Thyroid gland (tissue), 4 donors: ENCODE data around the gene FRMD4B. TPM values are rescaled to one million over a fixed set of nuclear protein-coding genes. Genes with fewer than 3 reads are reported as not detected.
A peak's percentile ranks its signal among the peaks of the same experiment; 100 is the strongest.
"Not testable (repeated sequence)": the region's sequence is repeated elsewhere in the genome, so short reads cannot be mapped to it uniquely, and the experiment has no call there.

Source experiments
- DNase-seq, 2 donors: peaks; one replicate each; pipeline ENCODE4 v3.0.0-alpha.2; 2019
- H3K27ac ChIP-seq, 3 donors: fragments of 200-600 bp; sonication (generic); 1 replicate in 2 of 3; 2 replicates in 1 of 3; pipeline ENCODE4 v1.5.1; 2016 to 2019; ENCODE audit warnings: mild to moderate bottlenecking in 1 of 3, moderate library complexity in 1 of 3
- H3K27me3 ChIP-seq: fragments of 200-600 bp; sonication (generic); one replicate; pipeline ENCODE4 v1.5.1; 2019
- H3K36me3 ChIP-seq, 2 donors: fragments of 200-600 bp; sonication (generic); one replicate each; pipeline ENCODE4 v1.5.1; 2016 to 2019
- H3K4me1 ChIP-seq, 2 donors: fragments of 200-600 bp; sonication (generic); one replicate each; pipeline ENCODE4 v1.5.1; 2017 to 2019
- H3K4me3 ChIP-seq, 3 donors: fragments of 200-600 bp; sonication (generic); replicated peaks in 1 of 3; 1 replicate in 2 of 3; 2 replicates in 1 of 3; pipeline ENCODE4 v1.5.1; 2016; ENCODE audit warnings: mild to moderate bottlenecking in 1 of 3
- H3K9me3 ChIP-seq: fragments of 200-600 bp; sonication (generic); one replicate; pipeline ENCODE4 v1.5.1; 2017
- CTCF ChIP-seq, 6 experiments: fragments of 200-600 bp in 3 of 6; fragments of 450-650 bp in 3 of 6; sonication (generic) in 3 of 6; IDR thresholded peaks; one replicate each; pipeline ENCODE4 v1.5.1; 2016 to 2019; ENCODE audit warnings: antibody characterized with exemption in 6 of 6, mild to moderate bottlenecking in 2 of 6, inconsistent platforms in 1 of 6, moderate library complexity in 1 of 6
- POLR2A ChIP-seq, 2 donors: fragments of 450-650 bp; IDR thresholded peaks; one replicate each; pipeline ENCODE4 v1.6.1; 2017; ENCODE audit warnings: antibody characterized with exemption in 2 of 2, mild to moderate bottlenecking in 2 of 2, moderate library complexity in 1 of 2
- WGBS, 2 donors: methylation state at CpG; one replicate each; pipeline ENCODE4 v1.1.5; 2017; 5-methylcytosine and 5-hydroxymethylcytosine counted together
- intact Hi-C: fragments of 100-400 bp; cut with DNase I; formaldehyde crosslinking; loops from one replicate; pipeline ENCODE4 v1.15.1; 2023
- total RNA-seq, 4 donors: library from RNA; depleted of rRNA; stranded (reverse); fragments of >200 nt; gene quantifications; one replicate each; pipeline ENCODE4 v1.2.3, GENCODE V29; 2016

Gene FRMD4B
- total RNA-seq, 4 donors from 2014 or later: 109 to 224 (median 161) TPM

- TF ChIP-seq POLR2A (IDR thresholded peaks at IDR 0.05) (no peak), CTCF (IDR thresholded peaks at IDR 0.05) (no peak)
- Histone ChIP-seq H3K4me1 (no peaks in the 10 kb centered on the region), H3K27ac (no peak overlapping the region), H3K9me3 (no peaks in the 10 kb centered on the region), H3K4me3 (no peak overlapping the region), H3K27me3 (no peaks in the 10 kb centered on the region), H3K36me3 (no peaks in the 10 kb centered on the region)
- WGBS, 2 donors: 75 to 87% methylated on average over 3 of the region's 3 CpGs
- intact Hi-C loops: no loop called here
- DNase-seq: no peak
Measured at GRCh38 chr3:69282181-69282580, 103.7 kb downstream of the FRMD4B start.

GRCh38 chr3:69277403-69277802 is 108.5 kb downstream of the FRMD4B start:
- H3K4me1 ChIP-seq: peaks cover 7 to 11% of the 10 kb centered on the region in 2 donors
- 92 to 95% methylated on average over 8 of the region's 8 CpGs for WGBS, 2 donors
- DNase-seq, H3K27me3 ChIP-seq, H3K4me3 ChIP-seq, H3K9me3 ChIP-seq, H3K27ac ChIP-seq, intact Hi-C loops, H3K36me3 ChIP-seq: not testable (repeated sequence)

DNA sequence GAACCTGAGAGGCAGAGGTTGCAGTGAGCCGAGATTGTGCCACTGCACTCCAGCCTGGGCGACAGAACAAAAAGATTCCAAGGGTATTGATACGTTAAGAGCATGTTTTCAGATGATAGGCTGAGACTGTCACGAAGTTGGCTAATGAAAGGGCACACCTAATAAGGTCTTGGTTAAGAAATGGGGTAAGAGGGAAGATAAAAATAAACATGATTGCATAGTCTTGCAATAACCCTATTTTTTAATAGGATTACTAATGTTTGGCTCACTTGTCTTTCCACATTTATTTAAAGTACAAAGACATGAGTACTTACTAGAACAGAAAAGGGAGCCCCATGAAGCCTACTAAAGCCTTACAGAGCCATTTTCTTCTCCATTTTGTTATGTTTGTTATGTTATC is 109.0 kb downstream of the FRMD4B start:
- H3K36me3 ChIP-seq: no peaks in the 10 kb centered on the region
- H3K9me3 ChIP-seq: no peaks in the 10 kb centered on the region
- H3K27ac ChIP-seq: peak overlapping the region in 1 of 3 donors; percentile 14
- DNase-seq: no peak
- intact Hi-C loops: no loop called here
- TF ChIP-seq CTCF (IDR thresholded peaks at IDR 0.05) (no peak), POLR2A (IDR thresholded peaks at IDR 0.05) (no peak)
- H3K27me3 ChIP-seq: no peaks in the 10 kb centered on the region
- H3K4me1 ChIP-seq: peaks cover 7 to 11% of the 10 kb centered on the region in 2 donors
- H3K4me3 ChIP-seq: no peak overlapping the region
- 94% methylated on average over 4 of the region's 4 CpGs for WGBS, 2 donors

GRCh38 chr3:69276191-69276590 is 109.7 kb downstream of the FRMD4B start:
- H3K27ac ChIP-seq: peak overlapping the region in 2 of 3 donors; percentile 14 to 28
- DNase-seq: peak; percentile 73 to 81
- 60 to 73% methylated on average over 5 of the region's 5 CpGs for WGBS, 2 donors
- intact Hi-C loops, H3K9me3 ChIP-seq, H3K4me3 ChIP-seq, H3K36me3 ChIP-seq, H3K27me3 ChIP-seq: not testable (repeated sequence)
- H3K4me1 ChIP-seq: peaks cover 7 to 11% of the 10 kb centered on the region in 2 donors

GRCh38 chr3:69273896-69274295 is 112.0 kb downstream of the FRMD4B start:
- peaks cover 7 to 11% of the 10 kb centered on the region in 2 donors for H3K4me1 ChIP-seq
- no peak overlapping the region for H3K4me3 ChIP-seq
- peak overlapping the region in 1 of 3 donors; percentile 30 for H3K27ac ChIP-seq
- 93 to 97% methylated on average over 1 of the region's 1 CpG for WGBS, 2 donors
- TF ChIP-seq CTCF (IDR thresholded peaks at IDR 0.05): no peak
- TF ChIP-seq POLR2A (IDR thresholded peaks at IDR 0.05): no peak
- no peaks in the 10 kb centered on the region for H3K27me3 ChIP-seq
- intact Hi-C loops: no loop called here
- peaks cover 0 to 6% of the 10 kb centered on the region in 2 donors for H3K36me3 ChIP-seq
- no peaks in the 10 kb centered on the region for H3K9me3 ChIP-seq
- DNase-seq: no peak

DNA sequence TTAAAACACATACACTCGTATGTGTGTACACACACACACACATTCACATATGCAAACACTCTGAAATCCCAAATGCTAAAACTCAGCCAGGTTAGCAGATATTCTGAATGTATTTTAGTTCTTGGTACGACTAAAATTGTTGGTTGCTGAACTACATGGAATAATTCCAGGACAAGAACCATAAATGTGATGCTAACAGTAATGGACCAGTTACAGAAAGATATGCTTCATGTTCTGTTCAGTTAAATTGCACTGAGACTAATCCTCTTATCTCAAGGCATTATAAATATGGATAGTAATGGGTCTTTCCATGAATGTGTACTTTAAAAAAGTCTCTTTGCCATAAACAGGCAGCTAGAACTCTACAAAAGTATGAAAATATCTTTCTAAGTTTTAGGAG is 113.3 kb downstream of the FRMD4B start:
- TF ChIP-seq POLR2A (IDR thresholded peaks at IDR 0.05): no peak
- no peak for TF ChIP-seq CTCF (IDR thresholded peaks at IDR 0.05)
- Histone ChIP-seq H3K27ac (no peak overlapping the region), H3K27me3 (no peaks in the 10 kb centered on the region), H3K36me3 (peaks cover 0 to 6% of the 10 kb centered on the region in 2 donors), H3K9me3 (no peaks in the 10 kb centered on the region), H3K4me1 (peaks cover 7 to 11% of the 10 kb centered on the region in 2 donors), H3K4me3 (no peak overlapping the region)
- intact Hi-C loops: no loop called here
- WGBS, 2 donors: 95% methylated on average over 2 of the region's 2 CpGs
- no peak for DNase-seq
